HL-60 (cell line): ENCODE measurements around the gene DND1.
A peak's percentile ranks its signal among the peaks of the same experiment; 100 is the strongest.
"Not testable (repeated sequence)": the region's sequence is repeated elsewhere in the genome, so short reads cannot be mapped to it uniquely, and the experiment has no call there.

Experiments used
- DNase-seq, 2 experiments: peaks; one replicate each; pipeline ENCODE4 v3.0.0-alpha.2; 2010 to 2020; ENCODE audit warnings: low read depth in 1 of 2, low spot score in 1 of 2
- H3K27ac ChIP-seq: fragments of 250-450 bp; sonication (Bioruptor Pico); replicated peaks from 2 replicates; pipeline ENCODE4 v1.5.1; 2020; ENCODE audit warnings: mild to moderate bottlenecking, moderate library complexity
- H3K27me3 ChIP-seq: fragments of 250-450 bp; sonication (Bioruptor Pico); 2 replicates; pipeline ENCODE4 v1.5.1; 2021; ENCODE audit warnings: mild to moderate bottlenecking, moderate library complexity; ENCODE audit not compliant: insufficient read depth, poor library complexity, severe bottlenecking
- H3K4me3 ChIP-seq: replicated peaks from 2 replicates; pipeline ENCODE4 v1.5.1; 2011; ENCODE audit warnings: mild to moderate bottlenecking, control low read depth, low read length; ENCODE audit not compliant: insufficient read depth
- GABPA ChIP-seq: IDR thresholded peaks from 2 replicates; pipeline ENCODE4 v1.6.1; 2012; ENCODE audit warnings: low read depth
- POLR2AphosphoS5 ChIP-seq: IDR thresholded peaks from 2 replicates; pipeline ENCODE4 v1.6.1; 2012; ENCODE audit warnings: low read depth
- SPI1 ChIP-seq: IDR thresholded peaks from 2 replicates; pipeline ENCODE4 v1.6.1; 2012; ENCODE audit warnings: low read depth, mild to moderate bottlenecking, borderline replicate concordance
- TF ChIP-seq, protein P1 (sequence below): IDR thresholded peaks from one replicate; pipeline ENCODE4 v1.5.1; 2011; ENCODE audit warnings: low read length, control low read depth, inconsistent platforms; ENCODE audit not compliant: insufficient read depth
- TF ChIP-seq, protein P2 (sequence below): IDR thresholded peaks from 2 replicates; pipeline ENCODE4 v1.6.1; 2012; ENCODE audit warnings: low read depth; ENCODE audit not compliant: insufficient replicate concordance

The DND1 gene

DNA sequence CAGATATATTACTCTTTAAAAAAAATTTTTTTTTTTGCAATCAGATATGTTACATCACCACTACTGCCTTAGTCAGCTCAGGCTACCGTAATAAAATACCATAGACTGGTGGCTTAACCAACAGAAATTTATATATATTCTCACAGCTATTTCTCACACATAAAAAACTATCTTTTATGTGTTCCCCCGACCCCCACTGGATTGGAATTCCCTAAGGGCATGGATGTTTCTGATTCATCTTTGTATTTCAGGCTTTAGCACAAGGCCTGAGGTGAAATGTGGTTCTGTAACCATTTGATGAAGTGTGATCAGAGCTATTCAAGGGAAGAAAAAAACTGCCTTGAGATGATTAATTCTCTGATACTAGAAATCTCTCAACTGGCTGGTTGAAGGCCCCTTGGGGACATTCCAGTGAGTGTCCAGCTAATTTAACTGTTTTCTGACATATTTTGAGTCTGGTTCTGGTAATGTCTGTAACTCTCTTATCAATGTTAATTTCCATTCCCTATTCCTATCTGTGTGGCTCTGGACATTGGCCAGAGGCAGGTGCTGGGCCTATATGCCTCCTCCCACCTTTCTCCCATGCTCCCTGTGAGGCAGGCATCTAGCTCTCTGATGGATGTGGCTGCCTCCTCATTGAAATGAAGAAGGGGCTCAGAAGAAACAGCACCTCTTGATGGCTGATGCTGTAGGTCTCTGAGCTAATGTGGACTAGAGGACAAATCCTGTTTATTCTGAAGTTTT lies 42.9 kb downstream of the DND1 start:
- DNase-seq = no peak
- no peaks in the 10 kb centered on the region for H3K27me3 ChIP-seq
- peak overlapping the region; percentile 49 for H3K27ac ChIP-seq
- H3K4me3 ChIP-seq = no peak overlapping the region; the same call in 1 of the 2 replicates
- TF ChIP-seq, protein P1, sequence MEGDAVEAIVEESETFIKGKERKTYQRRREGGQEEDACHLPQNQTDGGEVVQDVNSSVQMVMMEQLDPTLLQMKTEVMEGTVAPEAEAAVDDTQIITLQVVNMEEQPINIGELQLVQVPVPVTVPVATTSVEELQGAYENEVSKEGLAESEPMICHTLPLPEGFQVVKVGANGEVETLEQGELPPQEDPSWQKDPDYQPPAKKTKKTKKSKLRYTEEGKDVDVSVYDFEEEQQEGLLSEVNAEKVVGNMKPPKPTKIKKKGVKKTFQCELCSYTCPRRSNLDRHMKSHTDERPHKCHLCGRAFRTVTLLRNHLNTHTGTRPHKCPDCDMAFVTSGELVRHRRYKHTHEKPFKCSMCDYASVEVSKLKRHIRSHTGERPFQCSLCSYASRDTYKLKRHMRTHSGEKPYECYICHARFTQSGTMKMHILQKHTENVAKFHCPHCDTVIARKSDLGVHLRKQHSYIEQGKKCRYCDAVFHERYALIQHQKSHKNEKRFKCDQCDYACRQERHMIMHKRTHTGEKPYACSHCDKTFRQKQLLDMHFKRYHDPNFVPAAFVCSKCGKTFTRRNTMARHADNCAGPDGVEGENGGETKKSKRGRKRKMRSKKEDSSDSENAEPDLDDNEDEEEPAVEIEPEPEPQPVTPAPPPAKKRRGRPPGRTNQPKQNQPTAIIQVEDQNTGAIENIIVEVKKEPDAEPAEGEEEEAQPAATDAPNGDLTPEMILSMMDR = no peak
- TF ChIP-seq, protein P2, sequence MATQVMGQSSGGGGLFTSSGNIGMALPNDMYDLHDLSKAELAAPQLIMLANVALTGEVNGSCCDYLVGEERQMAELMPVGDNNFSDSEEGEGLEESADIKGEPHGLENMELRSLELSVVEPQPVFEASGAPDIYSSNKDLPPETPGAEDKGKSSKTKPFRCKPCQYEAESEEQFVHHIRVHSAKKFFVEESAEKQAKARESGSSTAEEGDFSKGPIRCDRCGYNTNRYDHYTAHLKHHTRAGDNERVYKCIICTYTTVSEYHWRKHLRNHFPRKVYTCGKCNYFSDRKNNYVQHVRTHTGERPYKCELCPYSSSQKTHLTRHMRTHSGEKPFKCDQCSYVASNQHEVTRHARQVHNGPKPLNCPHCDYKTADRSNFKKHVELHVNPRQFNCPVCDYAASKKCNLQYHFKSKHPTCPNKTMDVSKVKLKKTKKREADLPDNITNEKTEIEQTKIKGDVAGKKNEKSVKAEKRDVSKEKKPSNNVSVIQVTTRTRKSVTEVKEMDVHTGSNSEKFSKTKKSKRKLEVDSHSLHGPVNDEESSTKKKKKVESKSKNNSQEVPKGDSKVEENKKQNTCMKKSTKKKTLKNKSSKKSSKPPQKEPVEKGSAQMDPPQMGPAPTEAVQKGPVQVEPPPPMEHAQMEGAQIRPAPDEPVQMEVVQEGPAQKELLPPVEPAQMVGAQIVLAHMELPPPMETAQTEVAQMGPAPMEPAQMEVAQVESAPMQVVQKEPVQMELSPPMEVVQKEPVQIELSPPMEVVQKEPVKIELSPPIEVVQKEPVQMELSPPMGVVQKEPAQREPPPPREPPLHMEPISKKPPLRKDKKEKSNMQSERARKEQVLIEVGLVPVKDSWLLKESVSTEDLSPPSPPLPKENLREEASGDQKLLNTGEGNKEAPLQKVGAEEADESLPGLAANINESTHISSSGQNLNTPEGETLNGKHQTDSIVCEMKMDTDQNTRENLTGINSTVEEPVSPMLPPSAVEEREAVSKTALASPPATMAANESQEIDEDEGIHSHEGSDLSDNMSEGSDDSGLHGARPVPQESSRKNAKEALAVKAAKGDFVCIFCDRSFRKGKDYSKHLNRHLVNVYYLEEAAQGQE = no peak
- TF ChIP-seq GABPA = no peak
- no peak for TF ChIP-seq SPI1
- no peak for TF ChIP-seq POLR2AphosphoS5

DNA sequence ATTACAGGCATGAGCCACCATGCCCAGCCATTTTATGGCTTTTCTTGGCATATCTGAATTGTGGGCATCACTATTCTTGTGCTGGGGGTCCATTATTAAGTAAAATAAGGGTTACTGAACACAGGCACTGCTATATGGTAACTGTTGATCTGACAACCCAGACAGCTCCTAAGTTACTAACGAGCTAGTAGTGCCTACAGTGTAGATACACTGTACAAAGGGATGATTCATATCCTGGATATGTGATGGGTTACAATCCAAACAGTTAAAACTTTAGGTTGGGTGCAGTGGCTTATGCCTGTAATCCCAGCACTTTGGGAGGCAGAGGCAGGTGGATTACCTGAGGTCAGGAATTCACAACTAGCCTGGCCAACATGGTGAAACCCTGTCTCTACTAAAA lies 44.7 kb downstream of the DND1 start:
- H3K27ac ChIP-seq = no peak overlapping the region
- no peak for DNase-seq

DNA sequence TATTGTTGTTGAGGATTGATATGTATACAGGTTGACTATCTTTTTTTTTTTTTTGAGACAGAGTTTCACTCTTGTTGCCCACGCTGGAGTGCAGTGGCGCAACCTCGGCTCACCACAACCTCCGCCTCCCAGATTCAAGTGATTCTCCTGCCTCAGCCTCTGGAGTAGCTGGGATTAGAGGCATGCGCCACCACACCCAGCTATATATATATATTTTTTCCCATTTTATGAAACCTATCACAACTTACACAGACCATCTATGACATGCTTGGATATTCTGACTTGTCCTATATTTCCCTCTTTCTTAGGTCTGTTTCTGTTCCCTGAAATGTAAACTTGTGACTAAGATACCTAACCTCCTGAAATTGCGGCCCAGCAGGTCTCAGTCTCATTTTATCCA lies 45.4 kb downstream of the DND1 start:
- Histone ChIP-seq H3K4me3 (no peak overlapping the region), H3K27me3 (no peaks in the 10 kb centered on the region), H3K27ac (no peak overlapping the region)
- no peak for DNase-seq
- TF ChIP-seq, protein P2 = no peak
- TF ChIP-seq POLR2AphosphoS5 (no peak), SPI1 (no peak), GABPA (no peak)
- TF ChIP-seq, protein P1 = no peak

More for the DNA sequence above, 44.7 kb downstream of the DND1 start:
- TF ChIP-seq, protein P2 = no peak
- TF ChIP-seq SPI1 = no peak
- TF ChIP-seq, protein P1 = no peak
- no peak for TF ChIP-seq GABPA
- TF ChIP-seq POLR2AphosphoS5 = no peak
- H3K4me3 ChIP-seq = no peak overlapping the region
- H3K27me3 ChIP-seq = no peaks in the 10 kb centered on the region

DNA sequence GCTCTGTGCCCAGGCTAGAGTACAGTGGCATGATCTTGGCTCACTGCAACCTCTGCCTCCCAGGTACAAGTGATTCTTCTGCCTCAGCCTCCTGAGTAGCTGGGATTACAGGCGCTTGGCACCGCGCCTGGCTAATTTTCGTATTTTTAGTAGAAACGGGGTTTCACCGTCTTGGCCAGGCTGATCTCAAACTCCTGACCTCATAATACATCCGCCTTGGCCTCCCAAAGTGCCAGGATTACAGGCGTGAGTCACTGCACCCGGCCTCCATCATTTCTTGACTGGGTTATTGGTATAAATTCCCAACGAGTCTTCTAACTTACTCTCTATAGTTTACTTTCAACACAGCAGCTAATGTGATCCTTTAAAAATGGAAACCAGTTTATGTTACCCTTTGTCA lies 48.5 kb downstream of the DND1 start:
- H3K27ac ChIP-seq, H3K27me3 ChIP-seq, DNase-seq, H3K4me3 ChIP-seq: not testable (repeated sequence)

DNA sequence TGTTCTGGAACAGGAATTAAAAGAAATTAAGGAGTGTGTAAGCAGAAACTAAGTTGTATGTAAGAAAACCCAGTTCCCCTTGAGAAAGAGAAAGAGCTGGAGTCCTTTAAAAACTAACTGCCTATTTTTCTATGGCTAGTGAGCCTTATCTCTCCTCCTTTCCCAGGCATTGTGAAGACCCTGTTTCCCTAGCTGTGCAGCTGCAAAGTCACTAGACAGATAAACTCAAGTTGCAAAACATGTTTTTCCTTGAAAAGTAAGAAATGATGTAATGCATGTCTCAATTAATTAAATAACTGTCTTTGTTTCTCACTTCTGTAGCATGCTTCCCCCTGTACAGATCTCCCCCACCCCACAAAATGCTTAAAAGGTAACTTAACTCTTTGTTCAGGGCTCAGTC lies 50.3 kb downstream of the DND1 start:
- not testable (repeated sequence) for H3K27ac ChIP-seq, DNase-seq, H3K4me3 ChIP-seq, H3K27me3 ChIP-seq
